Kidney epithelial cell (primary cell): ENCODE results near the gene DNAH7. TPM values are rescaled to one million over a fixed set of nuclear protein-coding genes. Genes with fewer than 3 reads are reported as not detected.
"Not testable (repeated sequence)": the region's sequence is repeated elsewhere in the genome, so short reads cannot be mapped to it uniquely, and the experiment has no call there.

Experiments
- DNase-seq: peaks from one replicate; pipeline ENCODE4 v3.0.0-alpha.2; 2010; ENCODE audit warnings: low read depth
- H3K27me3 ChIP-seq: 2 replicates; pipeline ENCODE4 v1.6.0; 2011; ENCODE audit warnings: low read length; ENCODE audit not compliant: control insufficient read depth, insufficient read depth
- H3K36me3 ChIP-seq: 2 replicates; pipeline ENCODE4 v1.5.1; 2011; ENCODE audit warnings: low read length; ENCODE audit not compliant: control insufficient read depth, insufficient read depth
- H3K4me3 ChIP-seq: 2 replicates; pipeline ENCODE4 v1.5.1; 2011; ENCODE audit warnings: low read depth, mild to moderate bottlenecking, control low read depth, low read length
- total RNA-seq: library from RNA; depleted of rRNA; stranded (reverse); fragments of >200 nt; gene quantifications from 2 replicates; pipeline ENCODE4 v1.2.3, GENCODE V29; 2015
- TF ChIP-seq, protein P1 (sequence below): IDR thresholded peaks from 2 replicates; pipeline ENCODE4 v1.5.1; 2011; ENCODE audit warnings: mild to moderate bottlenecking, moderate library complexity, low read length, control low read depth, inconsistent platforms; ENCODE audit not compliant: insufficient read depth, poor library complexity, severe bottlenecking

Gene DNAH7
- total RNA-seq, 1 donor from 2014 or later = 2.1 TPM

GRCh38 chr2:195937176-195937575 lies 131.5 kb downstream of the DNAH7 start:
- H3K4me3 ChIP-seq = no peak overlapping the region
- H3K36me3 ChIP-seq = no peaks in the 10 kb centered on the region
- TF ChIP-seq, protein P1, sequence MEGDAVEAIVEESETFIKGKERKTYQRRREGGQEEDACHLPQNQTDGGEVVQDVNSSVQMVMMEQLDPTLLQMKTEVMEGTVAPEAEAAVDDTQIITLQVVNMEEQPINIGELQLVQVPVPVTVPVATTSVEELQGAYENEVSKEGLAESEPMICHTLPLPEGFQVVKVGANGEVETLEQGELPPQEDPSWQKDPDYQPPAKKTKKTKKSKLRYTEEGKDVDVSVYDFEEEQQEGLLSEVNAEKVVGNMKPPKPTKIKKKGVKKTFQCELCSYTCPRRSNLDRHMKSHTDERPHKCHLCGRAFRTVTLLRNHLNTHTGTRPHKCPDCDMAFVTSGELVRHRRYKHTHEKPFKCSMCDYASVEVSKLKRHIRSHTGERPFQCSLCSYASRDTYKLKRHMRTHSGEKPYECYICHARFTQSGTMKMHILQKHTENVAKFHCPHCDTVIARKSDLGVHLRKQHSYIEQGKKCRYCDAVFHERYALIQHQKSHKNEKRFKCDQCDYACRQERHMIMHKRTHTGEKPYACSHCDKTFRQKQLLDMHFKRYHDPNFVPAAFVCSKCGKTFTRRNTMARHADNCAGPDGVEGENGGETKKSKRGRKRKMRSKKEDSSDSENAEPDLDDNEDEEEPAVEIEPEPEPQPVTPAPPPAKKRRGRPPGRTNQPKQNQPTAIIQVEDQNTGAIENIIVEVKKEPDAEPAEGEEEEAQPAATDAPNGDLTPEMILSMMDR = no peak
- H3K27me3 ChIP-seq = no peaks in the 10 kb centered on the region
- DNase-seq = no peak

GRCh38 chr2:195934484-195934883 lies 134.2 kb downstream of the DNAH7 start:
- no peaks in the 10 kb centered on the region for H3K36me3 ChIP-seq
- DNase-seq = no peak
- H3K27me3 ChIP-seq = no peaks in the 10 kb centered on the region
- H3K4me3 ChIP-seq = no peak overlapping the region
- TF ChIP-seq, protein P1 = no peak

DNA sequence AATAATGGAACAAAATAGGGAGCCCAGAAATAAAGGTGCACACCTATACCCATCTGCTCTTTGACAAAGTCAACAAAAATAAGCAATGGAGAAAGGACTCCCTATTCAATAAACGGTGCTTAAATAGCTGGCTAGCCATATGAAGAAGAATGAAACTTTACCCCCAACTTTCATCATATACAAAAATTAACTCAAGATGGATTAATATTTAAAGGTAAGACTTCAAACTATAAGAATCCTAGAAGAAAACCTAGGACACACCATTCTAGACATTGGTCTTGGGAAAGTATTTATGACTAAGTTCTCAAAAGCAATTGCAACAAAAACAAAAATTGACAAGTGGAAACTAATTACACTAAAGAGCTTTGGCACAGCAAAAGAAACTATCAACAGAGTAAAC lies 139.1 kb downstream of the DNAH7 start:
- TF ChIP-seq, protein P1 = no peak

GRCh38 chr2:195925120-195925519 lies 143.5 kb downstream of the DNAH7 start:
- no peak for DNase-seq
- TF ChIP-seq, protein P1 = no peak
- Histone ChIP-seq H3K36me3 (no peaks in the 10 kb centered on the region), H3K4me3 (no peak overlapping the region), H3K27me3 (no peaks in the 10 kb centered on the region)

More for the DNA sequence above, 139.1 kb downstream of the DNAH7 start:
- no peak for DNase-seq
- Histone ChIP-seq H3K4me3 (no peak overlapping the region), H3K36me3 (no peaks in the 10 kb centered on the region), H3K27me3 (no peaks in the 10 kb centered on the region)

DNA sequence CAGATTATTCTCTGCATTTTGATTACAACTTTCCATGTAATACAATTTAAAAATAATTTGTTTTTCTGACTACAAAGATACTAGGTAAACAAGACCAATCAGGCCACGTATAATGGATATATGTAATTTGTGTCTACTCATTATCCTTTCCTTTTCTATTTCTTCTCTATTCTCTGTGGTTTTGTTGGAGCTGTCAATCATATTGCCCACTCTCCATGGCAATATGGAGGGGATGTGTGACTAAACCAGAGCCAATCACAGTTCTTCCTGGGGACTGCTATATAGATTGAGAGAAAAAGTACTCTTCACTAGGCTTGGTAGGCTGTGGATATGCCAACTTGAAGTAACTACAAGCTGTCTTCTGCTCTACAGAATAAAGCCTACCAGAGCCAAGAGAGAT lies 144.7 kb downstream of the DNAH7 start:
- Histone ChIP-seq H3K27me3 (no peaks in the 10 kb centered on the region), H3K36me3 (no peaks in the 10 kb centered on the region), H3K4me3 (no peak overlapping the region)
- DNase-seq = no peak
- TF ChIP-seq, protein P1 = no peak

DNA sequence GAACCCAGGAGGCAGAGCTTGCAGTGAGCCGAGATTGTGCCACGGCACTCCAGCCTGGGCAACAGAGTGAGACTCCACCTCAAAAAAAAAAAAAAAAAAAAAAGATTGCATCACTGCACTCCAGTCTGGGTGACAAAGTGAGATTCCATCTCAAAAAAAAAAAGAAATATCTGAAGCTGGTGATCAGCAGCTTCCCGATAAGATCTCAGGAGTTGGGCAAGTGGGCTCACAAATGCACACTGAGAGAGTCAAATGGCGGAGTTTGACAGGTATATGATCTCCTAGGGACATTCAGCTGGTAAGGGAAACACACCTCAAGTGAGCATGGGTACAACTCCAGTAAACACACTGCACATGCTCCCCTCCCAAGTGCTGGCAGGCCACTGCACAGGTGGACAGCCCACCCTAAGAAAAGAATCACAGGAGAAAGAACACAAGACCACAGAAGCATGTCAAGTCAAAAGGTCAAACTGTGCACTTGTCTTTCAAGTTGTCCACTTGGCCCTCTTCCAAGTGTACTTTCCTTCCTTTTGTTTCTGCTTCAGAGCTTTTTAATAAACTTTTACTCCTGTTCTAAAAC lies 151.5 kb downstream of the DNAH7 start:
- not testable (repeated sequence) for H3K4me3 ChIP-seq, H3K36me3 ChIP-seq, DNase-seq, H3K27me3 ChIP-seq
